HL-60/S4 treated with phorbol 12-myristate 13-acetate at 8.2 ng/mL for 4 days and 3 days (cell line): ENCODE data around the gene PDLIM3.
"Not testable (repeated sequence)": the region's sequence is repeated elsewhere in the genome, so short reads cannot be mapped to it uniquely, and the experiment has no call there.

Experiments
- in situ Hi-C: fragments of 300-500 bp; cut with MboI; formaldehyde crosslinking; loops from 2 replicates; pipeline ENCODE4 v1.15.0; 2022; ENCODE audit warnings: low sequenced_read_pairs

Gene PDLIM3

DNA sequence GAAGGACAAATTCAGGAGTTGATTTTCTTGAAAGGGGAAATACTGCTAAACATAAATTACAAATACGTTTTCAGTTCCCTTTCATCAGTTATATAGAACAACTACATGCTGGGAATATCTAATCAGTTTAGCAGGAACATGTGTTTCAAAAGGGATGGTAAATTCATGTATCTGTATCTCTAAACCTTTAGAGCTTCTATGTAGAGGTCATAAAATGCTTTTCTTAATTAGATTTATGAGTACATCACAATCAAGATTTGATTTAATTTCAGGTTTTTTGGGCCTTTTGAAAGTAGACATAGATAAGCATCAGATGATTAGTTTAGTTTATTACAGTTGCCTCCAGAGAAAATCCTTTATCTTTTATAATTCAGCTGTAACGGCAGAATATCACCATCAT, 12.9 kb downstream of the PDLIM3 start:
- in situ Hi-C loops = no loop called here

DNA sequence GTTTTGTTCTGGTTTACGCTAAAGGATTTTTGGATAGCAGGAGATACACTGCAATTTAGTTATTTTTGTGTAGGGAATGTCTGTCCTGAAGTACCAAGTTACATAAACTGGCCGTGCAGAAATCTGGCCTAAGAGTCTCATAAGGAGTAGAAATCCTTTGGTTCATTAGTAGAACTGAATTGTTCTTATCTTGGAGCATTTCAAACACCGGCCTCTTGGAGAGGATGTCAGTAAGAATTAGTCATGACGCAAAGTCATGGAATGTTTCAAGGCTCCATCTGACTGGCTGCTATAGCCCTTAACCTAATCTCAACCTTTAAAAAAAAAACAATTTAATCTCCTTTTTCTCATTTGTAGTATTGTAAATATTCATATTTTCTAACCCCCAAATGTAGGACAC, 15.2 kb downstream of the PDLIM3 start:
- in situ Hi-C loops = no loop called here

DNA sequence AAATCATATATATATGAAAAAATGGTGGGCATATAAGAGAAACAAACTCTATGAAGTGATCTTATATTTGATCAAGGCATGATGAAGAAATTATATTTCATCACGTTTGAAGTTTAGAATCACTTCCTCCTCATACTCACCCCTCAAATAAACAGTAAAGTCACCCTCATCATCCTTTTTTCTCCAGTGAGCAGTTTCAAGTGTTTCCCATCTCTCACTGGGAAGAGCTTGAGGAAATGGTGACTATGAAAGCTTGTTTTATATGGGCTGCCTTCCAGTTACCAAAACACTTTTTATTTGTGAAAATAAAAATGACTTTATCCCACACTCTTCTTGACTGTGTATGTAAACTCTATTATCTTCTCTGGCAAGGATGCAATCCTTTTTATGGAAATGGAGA, 16.8 kb downstream of the PDLIM3 start:
- in situ Hi-C loops = no loop called here

DNA sequence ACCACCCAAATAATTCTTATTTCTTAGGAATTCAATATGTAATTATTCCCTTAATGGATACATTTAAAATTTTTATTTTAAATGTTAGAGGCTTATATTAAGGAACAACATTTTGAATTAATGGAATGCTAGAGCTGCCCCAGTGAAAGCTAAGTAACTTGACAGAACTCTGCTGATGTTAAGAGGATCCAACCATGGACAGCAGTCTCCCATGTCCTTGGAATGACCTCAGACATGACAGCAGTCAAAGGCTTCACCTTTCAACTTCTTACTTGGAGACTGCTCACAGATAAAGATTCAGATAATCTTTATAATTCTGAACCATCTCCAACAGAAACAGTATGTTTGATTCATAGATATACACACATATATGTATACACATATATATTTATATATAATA, 17.2 kb downstream of the PDLIM3 start:
- in situ Hi-C loops = no loop called here

DNA sequence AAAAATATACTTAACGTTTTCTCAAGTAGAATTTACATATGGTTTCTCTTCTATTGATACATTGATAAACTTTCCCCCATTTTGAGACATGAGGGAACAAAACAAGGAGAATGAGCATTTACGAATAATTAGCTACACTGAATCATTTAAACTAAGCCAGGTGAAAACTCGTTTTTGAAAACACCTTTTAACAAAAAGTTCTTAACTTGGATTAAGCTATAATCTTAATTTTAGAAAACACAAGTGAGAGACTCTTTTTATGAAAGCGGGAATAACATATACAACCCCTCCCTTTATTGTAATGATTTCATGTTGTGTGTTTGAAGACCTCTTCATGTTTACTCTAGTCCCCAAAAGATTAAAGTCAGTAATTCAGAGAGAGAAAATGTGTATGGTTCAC, 20.1 kb downstream of the PDLIM3 start:
- in situ Hi-C loops = no loop called here

DNA sequence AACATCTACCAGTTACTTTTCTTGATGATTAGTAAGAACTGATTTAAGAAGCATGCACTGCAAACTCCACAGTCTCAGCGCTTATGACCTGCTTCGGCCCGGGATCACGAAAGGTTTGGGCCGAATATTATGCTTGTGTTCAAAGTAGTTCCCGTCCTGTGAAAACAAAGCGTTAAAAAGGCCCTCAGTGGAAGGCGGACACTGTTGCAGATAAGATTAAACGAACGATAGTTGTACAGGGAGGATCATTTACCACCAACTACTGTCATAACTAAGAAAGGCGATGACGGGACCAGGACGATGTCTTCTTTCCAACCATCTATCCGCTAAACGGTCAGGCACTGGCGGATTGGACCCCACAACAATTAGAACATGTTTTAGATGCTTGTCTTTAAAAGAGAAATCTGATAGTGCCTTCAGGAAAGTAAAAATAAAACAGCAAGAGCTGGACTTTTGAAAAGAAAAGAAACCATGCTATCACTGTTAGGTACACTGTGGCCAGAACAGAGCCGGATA, 21.1 kb downstream of the PDLIM3 start:
- in situ Hi-C loops = no loop called here

DNA sequence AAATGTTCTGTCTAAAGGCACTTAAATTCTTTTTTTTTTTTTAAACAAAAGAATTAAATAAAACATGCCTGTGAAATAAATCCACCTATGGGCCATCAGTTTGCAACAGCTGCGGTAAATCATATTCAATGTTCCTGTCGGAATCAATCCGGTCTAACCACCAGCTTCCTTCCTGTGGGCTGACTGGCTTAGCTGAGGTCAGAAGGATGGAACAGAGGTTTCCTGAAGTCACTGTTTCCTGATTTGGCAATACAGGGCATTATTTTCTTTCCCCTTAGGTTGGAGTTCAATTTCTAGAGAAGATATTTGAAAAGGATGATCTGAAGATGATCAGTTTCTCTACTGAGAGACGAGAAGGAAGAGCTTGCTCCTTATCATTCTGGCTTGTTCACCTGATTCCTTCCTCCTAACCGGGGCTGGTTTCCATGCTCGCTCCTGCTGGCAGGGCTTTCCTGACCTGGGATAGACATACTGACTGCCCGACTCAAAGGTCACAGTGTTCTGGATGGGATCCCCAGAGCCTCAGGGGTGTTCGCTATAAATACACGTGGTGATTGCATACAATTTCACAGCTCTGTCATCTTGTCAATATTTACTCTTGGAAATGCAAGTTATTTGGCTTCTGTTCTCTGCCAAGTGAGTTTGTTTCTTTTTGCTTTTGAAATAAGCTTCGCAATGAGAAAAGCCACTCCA, 21.7 kb downstream of the PDLIM3 start:
- in situ Hi-C loops = no loop called here

DNA sequence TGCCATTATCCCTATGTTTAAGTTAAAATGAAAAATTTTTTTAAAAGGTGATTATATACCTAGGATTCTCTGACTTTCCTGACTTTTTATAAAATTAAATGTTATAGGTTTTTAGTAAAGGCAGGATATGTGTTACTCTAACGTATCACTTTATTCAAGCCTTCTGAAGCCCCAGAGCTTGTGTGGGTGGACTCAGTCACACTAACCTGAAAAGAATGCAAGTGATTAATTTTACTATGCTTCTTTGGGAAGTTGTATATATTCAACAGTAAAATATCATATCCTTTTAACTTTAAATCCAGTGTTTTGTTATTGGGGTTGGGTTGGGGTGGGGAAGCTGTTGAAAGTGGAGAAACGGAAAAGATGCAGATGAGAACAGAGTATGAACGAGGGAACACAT, 22.8 kb downstream of the PDLIM3 start:
- in situ Hi-C loops = no loop called here

DNA sequence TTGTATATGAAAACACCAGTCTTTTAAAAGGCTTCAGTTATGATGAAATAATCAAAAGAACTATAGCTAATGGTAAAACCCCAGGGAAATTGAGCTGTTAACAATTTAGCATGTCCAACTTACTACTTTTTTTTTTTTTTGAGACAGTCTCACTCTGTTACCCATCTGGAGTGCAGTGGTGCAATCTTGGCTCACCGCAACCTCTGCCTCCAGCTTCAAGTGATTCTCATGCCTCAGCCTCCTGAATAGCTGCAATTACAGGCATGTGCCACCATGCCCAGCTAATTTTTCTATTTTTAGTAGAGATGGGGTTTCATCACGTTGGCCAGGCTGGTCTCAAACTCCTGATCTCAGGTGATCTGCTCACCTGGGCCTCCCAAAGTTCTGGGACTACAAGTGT, 24.1 kb downstream of the PDLIM3 start:
- in situ Hi-C loops = not testable (repeated sequence)

DNA sequence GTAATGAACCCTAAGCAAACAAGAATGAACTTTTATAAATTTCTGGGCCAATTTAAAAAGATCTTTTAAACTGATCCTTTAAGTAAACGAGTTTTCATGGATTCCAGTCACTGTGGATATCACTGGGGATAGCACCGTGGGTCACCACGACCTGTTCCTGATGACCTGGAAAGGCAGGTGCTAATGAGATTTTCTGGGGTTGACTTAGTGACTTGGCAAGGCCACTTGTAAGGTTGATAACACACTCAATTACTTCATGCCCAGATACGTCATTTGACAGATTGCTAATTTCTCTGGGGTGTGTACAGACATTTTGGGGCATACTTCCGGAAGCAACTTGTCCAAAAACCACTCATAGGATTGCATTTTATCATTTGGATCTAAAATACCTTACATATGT, 24.5 kb downstream of the PDLIM3 start:
- in situ Hi-C loops = no loop called here

DNA sequence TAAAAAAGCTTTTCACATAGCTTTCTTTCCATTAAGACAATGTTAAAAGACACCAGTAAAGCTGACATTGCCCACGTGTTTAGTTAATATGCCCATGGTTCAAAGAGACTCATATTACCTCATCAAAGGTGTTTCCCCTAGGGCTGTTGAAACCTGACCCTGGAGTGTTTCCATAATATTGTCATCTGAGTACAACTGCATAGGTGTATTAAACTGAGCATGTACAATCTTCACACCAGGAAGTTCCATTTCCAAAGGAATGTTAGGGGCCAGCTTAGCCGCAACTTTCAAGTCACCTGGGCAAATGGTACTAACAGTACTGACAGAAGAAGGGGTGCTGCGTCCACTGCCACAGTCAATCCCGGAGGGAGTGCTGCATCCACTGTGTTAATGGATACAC, 27.1 kb downstream of the PDLIM3 start:
- in situ Hi-C loops = no loop called here

DNA sequence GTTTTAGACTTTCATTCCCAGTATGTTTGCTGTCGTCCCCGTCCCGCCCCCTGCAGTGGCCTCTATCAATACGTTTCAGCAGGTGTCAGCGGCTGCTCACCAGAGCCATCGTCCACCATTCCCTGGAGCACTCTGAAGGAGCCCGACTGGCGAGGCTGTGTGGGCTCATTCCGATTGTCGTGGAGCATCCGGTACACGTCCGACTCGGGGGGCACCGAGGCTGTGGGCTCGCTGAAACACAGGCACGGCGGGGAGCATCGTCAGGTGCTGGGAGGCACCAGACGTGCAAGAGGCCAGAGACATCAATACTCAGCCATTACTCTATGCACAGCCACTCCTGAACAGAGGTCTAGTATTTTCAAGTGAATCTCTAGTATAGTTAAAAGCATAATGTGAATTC, 28.9 kb downstream of the PDLIM3 start:
- in situ Hi-C loops = no loop called here

DNA sequence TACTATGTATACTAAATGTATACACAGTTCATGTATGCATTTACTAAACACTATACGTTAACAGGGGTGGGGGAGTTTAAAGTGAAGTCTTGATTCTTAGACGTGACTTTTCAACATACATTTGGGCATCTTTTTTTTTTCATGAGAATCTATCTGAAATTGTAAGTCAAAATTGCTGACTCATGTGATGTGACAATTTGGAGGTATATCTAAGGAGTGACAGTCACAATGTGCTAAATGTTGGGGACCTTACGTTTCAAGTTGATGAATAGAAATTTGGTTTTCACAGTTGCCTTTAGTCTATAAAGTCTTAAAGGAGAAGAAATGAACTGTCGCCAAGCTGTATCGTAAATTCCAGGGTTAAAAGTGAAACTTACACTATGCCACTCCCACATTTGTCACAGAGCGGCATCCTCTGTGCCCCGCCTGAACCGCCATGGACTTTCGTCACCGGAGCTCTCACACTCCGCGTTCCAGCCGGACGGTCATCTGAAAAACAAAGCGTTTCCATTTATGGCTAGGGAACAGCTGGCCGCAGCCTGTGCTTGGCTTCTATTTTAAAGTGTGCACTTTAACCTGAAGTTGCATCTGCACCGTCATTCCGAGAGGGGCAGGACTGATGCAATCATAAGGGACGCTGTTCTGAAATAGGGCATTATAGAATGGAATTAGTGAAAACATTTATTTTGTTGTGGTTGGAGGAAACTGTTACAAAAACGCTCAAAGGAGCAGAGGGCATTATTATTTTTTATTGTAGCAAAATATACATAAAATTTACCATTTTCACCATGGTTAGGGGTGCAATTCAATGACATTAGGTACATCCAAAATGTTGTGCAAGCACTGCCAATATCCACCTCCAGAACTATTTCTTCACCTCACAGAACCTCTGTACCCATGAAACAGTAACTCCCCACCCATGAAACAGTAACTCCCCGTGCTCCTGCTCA, 30.9 kb downstream of the PDLIM3 start:
- in situ Hi-C loops = no loop called here

DNA sequence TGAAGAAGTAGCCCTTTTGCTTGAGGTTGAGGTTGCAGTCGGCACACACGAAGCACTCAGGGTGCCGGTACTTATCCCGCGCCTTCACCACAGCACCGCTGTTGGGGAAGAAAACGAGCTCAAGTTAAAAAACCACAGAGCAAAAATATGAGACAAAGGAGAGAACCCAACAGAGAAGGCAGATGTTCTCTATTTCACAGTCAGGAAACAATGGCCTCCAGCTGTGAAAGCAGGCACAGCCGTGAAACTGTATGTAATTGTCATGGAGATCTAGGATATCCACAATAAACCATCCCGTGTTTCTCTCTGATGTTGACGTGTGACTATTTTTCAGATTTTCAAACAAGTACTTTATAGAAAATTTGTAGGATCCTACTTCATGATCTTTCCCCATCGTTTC, 32.9 kb downstream of the PDLIM3 start:
- in situ Hi-C loops = no loop called here

DNA sequence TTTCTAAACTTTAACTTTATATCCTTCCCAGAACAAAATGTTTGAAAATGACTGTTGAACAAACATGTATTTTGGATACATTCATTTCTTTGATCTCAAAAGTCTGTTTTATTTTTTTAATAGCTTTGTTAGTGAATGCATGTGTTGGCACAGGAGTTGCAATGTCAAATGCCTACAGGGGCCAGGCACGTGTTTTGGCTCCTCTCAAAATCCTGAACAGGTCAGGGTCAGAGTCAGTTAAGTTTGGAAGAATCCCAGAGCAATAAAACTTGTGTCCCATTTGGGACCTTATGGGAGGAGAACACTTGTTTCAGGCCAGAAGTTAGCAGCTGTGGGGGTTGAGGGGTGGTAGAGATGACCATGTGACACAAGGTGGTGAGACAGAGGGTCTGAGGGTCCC, 34.7 kb downstream of the PDLIM3 start:
- in situ Hi-C loops = no loop called here

DNA sequence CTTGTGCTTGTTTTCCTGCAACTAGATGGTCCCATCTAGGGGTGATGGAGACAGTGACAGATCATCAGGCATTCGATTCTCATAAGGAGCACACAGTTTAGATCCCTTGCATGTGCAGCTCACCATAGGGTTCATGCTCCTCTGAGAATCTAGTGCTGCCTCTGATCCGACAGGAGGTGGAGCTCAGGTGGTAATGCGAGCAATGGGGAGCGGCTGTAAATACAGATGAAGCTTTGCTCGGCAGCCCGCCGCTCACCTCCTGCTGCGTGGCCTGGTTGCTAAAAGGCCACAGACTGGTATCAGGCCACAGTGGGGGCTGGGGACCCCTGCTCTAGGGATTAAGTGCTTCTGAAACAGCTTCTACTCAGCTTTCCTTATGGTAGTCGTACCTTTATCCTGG, 35.3 kb downstream of the PDLIM3 start:
- in situ Hi-C loops = no loop called here

DNA sequence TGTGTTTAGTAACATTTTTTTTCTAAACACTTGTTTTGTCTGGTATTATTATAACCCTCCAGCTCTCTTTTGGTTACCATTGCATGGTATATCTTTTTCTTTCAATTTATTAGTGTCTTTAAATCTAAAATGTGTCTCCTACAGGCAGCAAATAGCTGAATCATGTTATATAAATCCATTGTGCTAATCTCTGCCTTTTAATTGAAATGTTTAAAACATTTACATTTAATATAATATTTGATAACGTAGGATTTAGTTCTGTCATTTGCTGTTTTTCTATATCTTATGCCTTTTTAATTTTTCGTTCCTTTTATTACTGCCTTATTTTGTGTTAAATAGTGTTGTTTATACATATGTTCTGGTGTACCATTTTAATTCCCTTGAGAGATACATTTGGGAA, 46.7 kb downstream of the PDLIM3 start:
- in situ Hi-C loops = no loop called here

DNA sequence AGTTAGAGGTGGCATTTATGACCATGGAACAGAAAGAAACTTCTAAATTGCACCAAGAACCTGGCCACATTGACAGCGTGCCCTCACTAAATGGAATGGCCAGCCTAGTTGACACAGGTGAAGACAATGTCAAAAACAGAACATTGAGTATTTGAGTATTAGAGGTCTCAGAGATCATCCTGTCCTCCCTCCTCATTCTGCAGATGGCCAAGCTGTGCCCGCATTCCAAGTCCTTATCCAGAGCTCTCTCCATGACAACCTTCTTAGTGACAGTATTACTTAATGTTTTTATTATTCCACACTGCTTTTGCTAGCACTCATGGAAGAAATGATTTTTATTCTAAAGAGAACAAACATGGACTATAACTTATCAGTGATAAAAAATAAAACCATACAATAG, 53.9 kb downstream of the PDLIM3 start:
- in situ Hi-C loops = no loop called here

DNA sequence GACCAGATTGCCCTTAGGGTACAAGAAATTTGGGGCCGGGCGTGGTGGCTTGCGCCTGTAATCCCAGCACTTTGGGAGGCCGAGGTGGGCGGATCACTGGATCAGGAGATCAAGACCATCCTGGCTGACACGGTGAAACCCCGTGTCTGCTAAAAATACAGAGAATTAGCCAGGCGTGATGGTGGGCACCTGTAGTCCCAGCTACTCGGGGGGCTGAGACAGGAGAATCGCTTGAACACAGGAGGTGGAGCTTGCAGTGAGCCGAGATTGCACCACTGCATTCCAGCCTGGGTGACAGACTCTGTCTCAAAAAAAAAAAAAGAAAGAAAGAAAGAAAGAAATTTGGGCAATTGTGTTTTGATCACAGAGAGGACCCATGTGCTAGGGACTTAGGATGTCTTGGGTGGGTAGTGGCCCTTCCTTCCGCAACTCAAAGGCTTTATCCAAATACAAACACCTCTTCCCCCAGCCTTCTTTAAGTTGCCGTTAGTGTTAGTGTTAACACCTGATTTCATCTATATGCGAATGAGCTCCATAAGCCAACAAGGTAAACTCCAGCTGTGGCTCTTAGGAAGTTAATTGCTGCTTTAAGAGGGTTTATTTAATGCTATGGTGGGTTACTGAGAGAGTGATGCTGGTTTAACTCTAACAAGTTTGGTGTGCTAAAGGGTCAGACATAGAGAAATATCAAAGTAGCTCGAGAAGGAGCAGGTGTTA, 55.1 kb downstream of the PDLIM3 start:
- in situ Hi-C loops = no loop called here

DNA sequence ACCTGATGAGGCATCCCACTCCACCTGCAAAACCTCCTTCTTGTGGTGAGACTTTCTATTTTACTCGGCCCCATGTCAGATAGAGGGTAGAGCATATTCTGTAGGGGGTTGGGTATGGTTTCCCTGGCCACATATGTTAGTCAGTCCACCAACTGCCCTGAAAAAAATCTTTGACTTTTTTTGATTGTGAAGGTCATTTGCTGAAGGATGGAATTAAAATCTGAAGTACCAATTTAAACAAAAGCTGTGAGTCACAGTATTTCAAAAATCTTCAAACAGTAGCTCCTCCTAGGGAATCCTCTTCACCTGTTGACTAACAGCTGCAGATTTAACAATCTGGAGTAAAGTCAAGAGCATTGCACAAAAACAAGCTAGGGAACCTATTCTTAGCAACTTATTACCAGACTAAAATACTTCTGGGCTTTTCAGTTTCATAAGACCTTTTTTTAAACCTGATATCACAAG, 55.8 kb downstream of the PDLIM3 start:
- in situ Hi-C loops = no loop called here

DNA sequence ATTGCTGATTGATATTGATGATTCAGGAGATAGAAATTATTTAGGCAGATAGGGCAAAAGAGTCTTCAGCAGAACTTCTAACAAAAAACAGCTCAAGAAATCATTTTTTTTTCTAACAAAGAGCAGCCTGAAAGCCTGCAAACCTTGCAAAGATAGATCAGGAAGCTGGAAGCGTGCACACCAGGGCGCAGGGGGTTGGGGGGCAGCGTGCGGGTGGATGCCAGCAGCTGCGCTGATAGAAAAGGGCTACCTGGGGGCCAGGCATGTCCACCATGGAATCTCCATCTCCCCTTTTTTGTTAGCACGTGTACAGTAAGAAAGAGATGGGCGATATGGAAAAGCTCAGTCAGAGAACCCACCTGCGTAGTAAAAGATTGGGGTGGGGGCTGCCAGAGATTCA, 62.1 kb downstream of the PDLIM3 start:
- in situ Hi-C loops = no loop called here
